ENCODE data around the gene MNX1.

The MNX1 gene

GRCh38 chr7:157032644-157033482 lies 22.4 kb upstream of the MNX1 start:
- DNase-seq: no peak

- DNase-seq: no peak
These were observed 21.7 kb upstream of the MNX1 start for GRCh38 chr7:157032128-157032527.

GRCh38 chr7:157028199-157028903 lies 17.9 kb upstream of the MNX1 start:
- DNase-seq: no peak

- no peak for DNase-seq
These were observed 17.2 kb upstream of the MNX1 start for GRCh38 chr7:157027568-157028198.

- no peak for DNase-seq
These were observed 14.3 kb upstream of the MNX1 start for GRCh38 chr7:157024716-157025115.

GRCh38 chr7:157023589-157023905 lies 13.1 kb upstream of the MNX1 start:
- no peak for DNase-seq

GRCh38 chr7:157022681-157023588 lies 12.5 kb upstream of the MNX1 start:
- DNase-seq: no peak

- DNase-seq: no peak
These were observed 11.6 kb upstream of the MNX1 start for GRCh38 chr7:157021871-157022680.

- DNase-seq: no peak
These were observed 10.8 kb upstream of the MNX1 start for GRCh38 chr7:157021071-157021870.

GRCh38 chr7:157020514-157021070 lies 10.1 kb upstream of the MNX1 start:
- DNase-seq: no peak

- no peak for DNase-seq
These were observed 9.4 kb upstream of the MNX1 start for GRCh38 chr7:157019718-157020451.

- DNase-seq: no peak
These were observed 8.6 kb upstream of the MNX1 start for GRCh38 chr7:157018997-157019608.

GRCh38 chr7:157018328-157018996 lies 8.0 kb upstream of the MNX1 start:
- no peak for DNase-seq

GRCh38 chr7:157017603-157018327 lies 7.3 kb upstream of the MNX1 start:
- DNase-seq: no peak

GRCh38 chr7:157017149-157017548 lies 6.7 kb upstream of the MNX1 start:
- DNase-seq: no peak

- DNase-seq: peak; percentile 18
These were observed 6.0 kb upstream of the MNX1 start for GRCh38 chr7:157016352-157017041.

- DNase-seq: no peak
These were observed 5.5 kb upstream of the MNX1 start for GRCh38 chr7:157016024-157016351.

All from NCI-H1105 treated with DMSO at 0.1 percent for 48 hours (cell line).